ENCODE results near the gene KLF5. TPM values are rescaled to one million over a fixed set of nuclear protein-coding genes. Genes with fewer than 3 reads are reported as not detected.

KLF5 gene
- total RNA-seq: 1.1 TPM
- long read RNA-seq: 0 reads

- peak; percentile 95 for DNase-seq
- no peaks in the 10 kb centered on the region for H3K9me3 ChIP-seq (replicated peaks)
- peak; percentile 1 for TF ChIP-seq CTCF (IDR thresholded peaks at IDR 0.05; ENCODE audit: borderline replicate concordance)
- peak within 1 kb of the TSS; percentile 69 for H3K27ac ChIP-seq (replicated peaks)
- intact Hi-C loops (cut with micrococcal nuclease): no loop called here
- peaks cover 26% of the 10 kb centered on the region for H3K4me1 ChIP-seq
- H3K27me3 ChIP-seq (ENCODE audit: low read depth): peaks cover 35% of the 10 kb centered on the region
- no peaks in the 10 kb centered on the region for H3K36me3 ChIP-seq
- H3K4me3 ChIP-seq: peak within 1 kb of the TSS; percentile 87
Measured at GRCh38 chr13:73058736-73059459, at the start of gene KLF5. KLF5 (plus strand) TSS chr13:73059005; CDS start chr13:73059328, 323 bp downstream.

- Histone ChIP-seq H3K27ac (replicated peaks) (no peak overlapping the region), H3K9me3 (replicated peaks) (no peaks in the 10 kb centered on the region), H3K36me3 (peaks cover 17% of the 10 kb centered on the region), H3K27me3 (ENCODE audit: low read depth) (no peaks in the 10 kb centered on the region), H3K4me1 (no peaks in the 10 kb centered on the region), H3K4me3 (no peak overlapping the region)
- intact Hi-C loops (cut with micrococcal nuclease): no loop called here
- no peak for DNase-seq
- TF ChIP-seq CTCF (IDR thresholded peaks at IDR 0.05; ENCODE audit: borderline replicate concordance): no peak
Measured at GRCh38 chr13:73011751-73012150, 47.1 kb upstream of the KLF5 start.

DNA sequence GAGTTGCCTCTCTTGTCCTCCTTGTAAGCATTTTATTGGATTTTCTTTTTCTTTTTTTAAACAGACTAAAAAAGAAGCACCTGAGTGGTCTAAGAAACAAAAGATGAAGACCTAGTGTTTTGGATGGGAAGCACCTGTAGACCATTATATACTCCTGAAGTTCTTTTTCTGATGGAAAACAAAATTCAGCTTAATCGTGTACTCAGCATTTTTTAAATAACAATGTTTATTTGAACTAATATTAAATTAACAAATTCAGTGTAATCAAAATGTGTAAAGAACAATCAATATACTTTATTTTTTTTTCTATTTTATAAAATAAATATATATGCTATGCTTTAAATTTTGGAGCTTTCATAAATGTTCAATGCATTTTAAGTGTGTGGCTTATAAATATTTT lies 43.0 kb upstream of the KLF5 start:
- H3K9me3 ChIP-seq (replicated peaks): no peaks in the 10 kb centered on the region
- no peaks in the 10 kb centered on the region for H3K4me1 ChIP-seq
- no peak for TF ChIP-seq CTCF (IDR thresholded peaks at IDR 0.05; ENCODE audit: borderline replicate concordance)
- H3K4me3 ChIP-seq: no peak overlapping the region
- no peak overlapping the region for H3K27ac ChIP-seq (replicated peaks)
- no peak for DNase-seq
- H3K36me3 ChIP-seq: peaks cover 25% of the 10 kb centered on the region
- H3K27me3 ChIP-seq (ENCODE audit: low read depth): no peaks in the 10 kb centered on the region
- intact Hi-C loops (cut with micrococcal nuclease): no loop called here

DNA sequence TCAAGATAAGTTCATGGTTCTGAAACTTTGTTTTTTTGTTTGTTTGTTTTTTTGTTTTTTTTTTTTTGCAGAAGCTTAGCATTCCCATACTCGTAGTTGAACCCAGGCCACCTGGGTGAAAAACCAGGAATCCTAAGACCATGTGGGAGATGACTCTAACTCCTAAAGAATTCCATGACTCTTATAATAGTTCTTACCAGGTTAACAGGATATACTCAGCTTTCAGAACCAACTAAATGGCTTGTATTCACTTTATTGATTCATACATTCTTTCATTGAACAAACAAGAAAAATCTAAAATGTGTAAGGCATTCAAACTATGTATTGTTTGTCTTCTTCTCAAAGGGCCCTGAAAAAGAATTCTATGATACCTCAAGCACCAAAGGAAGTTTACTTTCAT lies 40.5 kb upstream of the KLF5 start:
- DNase-seq: no peak
- H3K4me3 ChIP-seq: no peak overlapping the region
- peaks cover 25% of the 10 kb centered on the region for H3K36me3 ChIP-seq
- no peak for TF ChIP-seq CTCF (IDR thresholded peaks at IDR 0.05; ENCODE audit: borderline replicate concordance)
- no peaks in the 10 kb centered on the region for H3K4me1 ChIP-seq
- H3K9me3 ChIP-seq (replicated peaks): no peaks in the 10 kb centered on the region
- no peak overlapping the region for H3K27ac ChIP-seq (replicated peaks)
- H3K27me3 ChIP-seq (ENCODE audit: low read depth): no peaks in the 10 kb centered on the region
- intact Hi-C loops (cut with micrococcal nuclease): no loop called here

DNA sequence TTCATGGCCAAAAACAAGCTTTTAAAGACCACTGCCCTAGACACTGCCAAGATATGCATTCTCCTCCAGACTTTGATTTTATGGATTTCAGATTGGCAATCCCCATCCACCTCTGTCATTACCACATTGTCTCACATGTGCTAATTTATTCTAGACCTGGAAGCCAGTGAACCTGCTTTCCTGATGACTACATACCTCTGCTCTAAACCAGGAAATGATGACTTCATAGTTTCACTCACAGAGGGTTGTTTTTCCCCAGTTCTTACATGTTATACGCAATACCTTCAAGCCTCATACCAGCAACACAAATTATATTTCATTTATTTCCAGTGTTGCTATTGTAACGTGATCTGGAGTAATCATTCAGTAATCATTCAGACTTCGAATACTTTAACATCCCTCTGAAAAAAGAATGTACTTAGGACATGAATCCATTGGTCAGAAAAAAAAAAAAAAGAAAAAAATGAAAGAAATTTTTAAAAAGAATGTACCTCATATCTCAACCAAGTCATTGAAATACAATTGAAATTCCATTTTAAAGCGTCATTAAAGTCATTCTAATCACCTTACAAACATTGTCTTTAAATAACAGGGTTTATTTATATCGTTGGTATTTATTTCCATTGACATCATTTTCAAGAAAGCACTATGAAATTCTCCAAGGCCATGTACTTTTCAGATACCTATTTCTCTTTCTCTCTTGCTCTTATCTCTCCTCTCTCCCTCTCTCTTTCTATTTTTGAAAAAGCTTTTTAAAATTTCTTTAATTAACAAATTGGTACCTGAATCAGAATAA lies 33.4 kb upstream of the KLF5 start:
- no peaks in the 10 kb centered on the region for H3K36me3 ChIP-seq
- peaks cover 13% of the 10 kb centered on the region for H3K4me1 ChIP-seq
- no peak for TF ChIP-seq CTCF (IDR thresholded peaks at IDR 0.05; ENCODE audit: borderline replicate concordance)
- no peak overlapping the region for H3K4me3 ChIP-seq
- intact Hi-C loops (cut with micrococcal nuclease): no loop called here
- no peaks in the 10 kb centered on the region for H3K27me3 ChIP-seq (ENCODE audit: low read depth)
- no peak overlapping the region for H3K27ac ChIP-seq (replicated peaks)
- no peaks in the 10 kb centered on the region for H3K9me3 ChIP-seq (replicated peaks)
- DNase-seq: no peak
